ENCODE results near the gene MEN1. TPM values are rescaled to one million over a fixed set of nuclear protein-coding genes. Genes with fewer than 3 reads are reported as not detected.
A peak's percentile ranks its signal among the peaks of the same experiment; 100 is the strongest.

MEN1 gene
- polyA plus RNA-seq, 3 donors, result 34.3 to 43.5 (median 41.9) TPM

- DNase-seq (ENCODE audit: extremely low read depth in 1 of 11, low read depth in 9 of 11, low spot score in 4 of 11), result no peak
Measured at GRCh38 chr11:64813826-64814225, 3.5 kb upstream of the MEN1 start.

GRCh38 chr11:64810891-64811272, 531 bp upstream of the MEN1 start:
- no peak for DNase-seq (ENCODE audit: extremely low read depth in 1 of 11, low read depth in 9 of 11, low spot score in 4 of 11)

DNA sequence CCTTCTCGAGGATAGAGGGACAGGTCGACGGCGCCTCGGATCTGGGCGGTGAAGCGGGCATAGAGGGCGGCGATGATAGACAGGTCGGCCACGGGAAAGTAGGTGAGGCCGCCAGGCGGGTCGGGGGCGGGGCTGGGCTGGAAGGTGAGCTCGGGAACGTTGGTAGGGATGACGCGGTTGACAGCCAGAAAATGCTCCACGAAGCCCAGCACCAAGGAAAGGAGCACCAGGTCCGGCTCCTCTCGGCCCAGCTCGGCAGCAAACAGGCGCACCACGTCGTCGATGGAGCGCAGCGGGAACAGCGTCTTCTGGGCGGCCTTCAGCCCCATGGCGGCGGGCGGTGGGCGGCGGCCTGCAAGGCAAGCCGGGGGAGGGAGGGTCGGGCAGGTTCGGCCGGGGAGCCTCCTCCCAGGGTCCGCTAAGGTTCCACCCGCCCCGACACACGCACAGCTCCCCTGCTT, 540 bp downstream of the MEN1 start:
- no peak for DNase-seq (ENCODE audit: extremely low read depth in 1 of 11, low read depth in 9 of 11, low spot score in 4 of 11)

DNA sequence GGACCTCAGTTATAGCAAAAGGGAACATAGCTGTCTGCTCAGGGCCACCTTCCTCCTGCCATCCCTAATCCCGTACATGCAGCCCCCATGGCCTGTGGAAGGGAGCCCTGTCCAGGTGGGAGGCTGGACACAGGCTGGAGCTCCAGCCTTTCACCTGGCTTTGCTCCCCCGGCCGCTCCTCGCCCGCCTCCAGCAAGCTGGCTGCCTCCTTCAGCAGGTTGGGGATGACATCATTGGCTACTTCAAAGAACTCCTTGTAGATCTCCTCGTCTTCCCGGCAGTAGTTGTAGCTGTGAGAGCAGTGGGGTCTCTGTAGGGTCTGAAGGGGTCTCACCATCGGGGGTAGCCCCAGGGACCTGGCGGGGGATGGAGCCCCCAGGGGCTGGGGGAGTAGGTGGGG, 4.9 kb downstream of the MEN1 start:
- DNase-seq (ENCODE audit: extremely low read depth in 1 of 11, low read depth in 9 of 11, low spot score in 4 of 11), result no peak

GRCh38 chr11:64804346-64805210, 5.8 kb downstream of the MEN1 start:
- DNase-seq (ENCODE audit: extremely low read depth in 1 of 11, low read depth in 9 of 11, low spot score in 4 of 11), result no peak

- DNase-seq (ENCODE audit: extremely low read depth in 1 of 11, low read depth in 9 of 11, low spot score in 4 of 11), result no peak
Measured at GRCh38 chr11:64803846-64804345, 6.5 kb downstream of the MEN1 start.

DNA sequence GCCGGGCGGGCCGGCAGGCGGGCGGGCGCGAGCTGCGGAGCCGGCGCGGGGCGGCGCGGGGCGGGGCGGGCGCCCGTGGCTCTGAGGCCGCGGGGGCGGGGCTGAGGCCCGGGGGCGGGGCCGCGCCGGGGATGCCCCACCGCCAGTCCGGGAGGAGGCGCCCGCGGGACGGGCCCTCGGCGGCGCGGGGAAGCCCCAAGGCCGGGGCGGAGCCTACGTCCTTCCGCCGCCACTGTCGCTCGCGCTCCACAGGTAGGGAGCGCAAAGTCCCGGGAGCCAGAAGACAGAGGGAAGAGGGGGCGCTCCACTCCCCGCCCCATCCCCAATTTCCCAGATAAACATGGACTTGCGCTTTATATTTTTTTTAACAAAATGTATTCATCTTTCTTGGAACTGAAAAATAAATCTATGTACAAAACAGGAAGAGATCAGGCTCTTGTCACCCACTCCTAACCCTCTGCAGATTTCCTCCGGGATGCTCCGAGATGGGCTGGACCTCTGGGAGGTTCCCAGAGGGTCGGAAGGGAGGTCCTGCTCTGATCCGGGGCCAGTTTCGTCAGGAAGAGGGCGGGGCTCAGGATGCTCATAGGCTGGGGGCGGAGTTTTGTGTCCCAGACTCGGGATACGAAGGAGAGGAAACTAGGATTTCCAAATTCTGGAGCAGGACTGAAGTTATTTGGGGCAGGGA, 7.0 kb downstream of the MEN1 start, which contains the start of gene MAP4K2:
TSS of gene MAP4K2 (minus strand) at position 57 of the 688 bp plus-strand sequence. CDS start 65 bp downstream, outside the sequence.
- DNase-seq (ENCODE audit: extremely low read depth in 1 of 11, low read depth in 9 of 11, low spot score in 4 of 11), result peak in 10 of 11 donors; percentile 69 to 84 (median 78)

DNA sequence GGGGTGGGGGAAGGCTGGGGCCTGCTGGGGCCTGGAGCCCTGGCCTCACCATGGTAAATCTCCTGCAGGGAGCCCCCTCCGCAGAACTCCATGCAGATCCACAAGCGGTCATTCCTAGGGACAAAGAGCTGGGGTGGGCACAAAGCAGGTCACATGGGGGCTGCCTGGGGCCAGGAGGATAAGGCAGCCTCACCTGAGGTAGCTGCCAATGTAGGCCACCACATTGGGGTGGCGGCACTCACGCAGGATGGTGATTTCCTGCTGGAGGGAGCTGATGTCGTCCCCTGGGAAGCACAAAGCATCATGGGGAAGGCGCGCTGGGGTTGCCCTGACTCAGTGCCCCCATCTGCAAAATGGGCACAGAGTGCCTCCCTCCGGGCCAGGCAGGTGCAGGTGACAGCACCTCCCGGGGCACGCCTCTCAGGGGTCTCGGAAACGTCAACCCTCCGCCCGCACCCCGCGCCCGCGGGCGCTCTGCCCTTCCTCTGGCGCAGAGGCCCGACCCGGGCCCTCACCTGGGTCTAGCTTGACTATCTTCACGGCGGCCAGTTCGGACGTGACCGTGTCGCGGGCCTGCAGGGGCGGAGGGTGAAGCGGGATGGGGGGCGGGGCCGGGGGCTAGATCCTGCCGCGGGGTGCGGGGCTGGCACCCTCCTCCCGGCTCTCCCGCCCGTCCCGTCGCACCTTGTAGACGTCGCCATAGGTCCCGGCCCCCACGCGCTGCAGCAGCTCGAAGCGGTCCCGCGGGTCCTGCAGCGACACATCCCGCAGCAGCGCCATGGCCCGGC, 7.8 kb downstream of the MEN1 start:
- DNase-seq (ENCODE audit: extremely low read depth in 1 of 11, low read depth in 9 of 11, low spot score in 4 of 11), result no peak

GRCh38 chr11:64801561-64802369, 8.6 kb downstream of the MEN1 start:
- DNase-seq (ENCODE audit: extremely low read depth in 1 of 11, low read depth in 9 of 11, low spot score in 4 of 11), result no peak

DNA sequence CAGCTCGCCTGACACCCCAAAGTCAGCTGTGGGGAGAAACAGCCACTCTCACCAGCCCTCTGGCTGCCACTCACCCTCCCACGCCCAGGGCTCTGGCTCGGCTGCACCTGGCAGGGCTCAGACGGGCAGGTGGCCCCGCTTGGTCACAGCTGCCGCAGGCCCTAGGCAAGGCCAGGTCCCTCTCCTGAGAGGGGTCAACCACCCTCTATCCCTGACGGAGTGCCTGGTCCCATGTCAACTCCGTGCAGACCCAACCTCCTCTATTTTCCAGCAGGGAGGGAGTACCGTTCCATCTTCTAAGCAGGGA, 9.2 kb downstream of the MEN1 start:
- DNase-seq (ENCODE audit: extremely low read depth in 1 of 11, low read depth in 9 of 11, low spot score in 4 of 11), result no peak

GRCh38 chr11:64800303-64801157, 9.8 kb downstream of the MEN1 start:
- DNase-seq (ENCODE audit: extremely low read depth in 1 of 11, low read depth in 9 of 11, low spot score in 4 of 11), result no peak

- DNase-seq (ENCODE audit: extremely low read depth in 1 of 11, low read depth in 9 of 11, low spot score in 4 of 11), result peak in 1 of 11 donors; percentile 26
Measured at GRCh38 chr11:64799623-64800302, 10.6 kb downstream of the MEN1 start.

DNA sequence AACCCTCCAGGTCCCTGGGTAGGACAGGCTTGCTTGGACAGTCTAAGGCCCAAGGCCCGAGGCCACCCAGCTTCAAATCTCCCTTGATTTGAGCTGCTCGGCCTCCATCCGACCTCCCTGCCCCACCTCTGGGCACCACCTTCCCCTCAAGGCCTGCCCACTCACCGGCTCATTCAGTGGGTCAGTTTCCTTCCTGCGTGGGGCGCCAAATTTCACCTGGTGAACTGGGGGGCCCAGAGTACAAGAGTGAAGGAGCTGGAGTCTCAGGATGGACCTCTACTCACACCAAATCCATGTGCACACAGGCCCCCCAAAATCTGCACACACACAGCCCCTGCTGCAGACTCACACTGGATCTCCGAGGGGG, 11.1 kb downstream of the MEN1 start:
- DNase-seq (ENCODE audit: extremely low read depth in 1 of 11, low read depth in 9 of 11, low spot score in 4 of 11), result no peak

GRCh38 chr11:64796757-64797541, 13.4 kb downstream of the MEN1 start:
- DNase-seq (ENCODE audit: extremely low read depth in 1 of 11, low read depth in 9 of 11, low spot score in 4 of 11), result no peak

- no peak for DNase-seq (ENCODE audit: extremely low read depth in 1 of 11, low read depth in 9 of 11, low spot score in 4 of 11)
Measured at GRCh38 chr11:64796047-64796756, 14.1 kb downstream of the MEN1 start.

DNA sequence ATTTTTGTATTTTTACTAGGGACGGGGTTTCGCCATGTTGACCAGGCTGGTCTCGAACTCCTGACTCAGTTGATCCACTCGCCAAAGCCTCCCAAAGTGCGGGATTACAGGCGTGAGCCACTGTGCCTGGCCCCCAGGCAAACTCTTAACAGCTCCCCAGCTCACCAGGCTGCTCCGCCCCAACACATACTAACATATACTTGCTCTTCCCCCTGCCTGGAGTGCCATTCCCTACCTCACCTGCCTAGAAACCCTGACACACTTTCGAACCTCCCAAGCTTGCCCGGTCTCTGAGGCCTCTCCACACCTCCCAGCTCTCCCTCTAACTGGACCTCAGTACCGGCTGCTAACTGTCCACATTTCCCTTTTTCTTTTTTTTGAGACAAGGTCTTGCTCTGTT, 15.8 kb downstream of the MEN1 start:
- no peak for DNase-seq (ENCODE audit: extremely low read depth in 1 of 11, low read depth in 9 of 11, low spot score in 4 of 11)
